ENCODE results near the gene SARS2.

Gene SARS2

GRCh38 chr19:38924388-38924787 lies 6.2 kb downstream of the SARS2 start:
- Histone ChIP-seq H3K36me3 (ENCODE audit: insufficient read depth, low read length) (peaks cover 31% of the 10 kb centered on the region), H3K9me3 (ENCODE audit: low read depth, low read length) (no peaks in the 10 kb centered on the region), H3K9ac (ENCODE audit: insufficient read length) (no peak overlapping the region), H3K4me3 (no peak overlapping the region), H3K27ac (no peak overlapping the region)
- DNase-seq (ENCODE audit: low read depth, low spot score) = no peak
- no peak for TF ChIP-seq FOXP2 (optimal IDR thresholded peaks at IDR 0.05; ENCODE audit: control extremely low read depth, extremely low read length, insufficient read depth)
- TF ChIP-seq POLR2AphosphoS5 (IDR thresholded peaks at IDR 0.05; ENCODE audit: borderline replicate concordance, low read depth, low read length) = no peak
- TF ChIP-seq EZH2 (IDR thresholded peaks at IDR 0.05) = no peak

- TF ChIP-seq POLR2AphosphoS5 (IDR thresholded peaks at IDR 0.05; ENCODE audit: borderline replicate concordance, low read depth, low read length) (no peak), FOXP2 (optimal IDR thresholded peaks at IDR 0.05; ENCODE audit: control extremely low read depth, extremely low read length, insufficient read depth) (no peak), EZH2 (IDR thresholded peaks at IDR 0.05) (no peak)
- Histone ChIP-seq H3K27ac (no peak overlapping the region), H3K9me3 (ENCODE audit: low read depth, low read length) (no peaks in the 10 kb centered on the region), H3K9ac (ENCODE audit: insufficient read length) (no peak overlapping the region), H3K36me3 (ENCODE audit: insufficient read depth, low read length) (peaks cover 31% of the 10 kb centered on the region), H3K4me3 (no peak overlapping the region)
- no peak for DNase-seq (ENCODE audit: low read depth, low spot score)
Observed at GRCh38 chr19:38922482-38922881, 8.1 kb downstream of the SARS2 start.

- TF ChIP-seq FOXP2 (optimal IDR thresholded peaks at IDR 0.05; ENCODE audit: control extremely low read depth, extremely low read length, insufficient read depth) = no peak
- TF ChIP-seq POLR2AphosphoS5 (IDR thresholded peaks at IDR 0.05; ENCODE audit: borderline replicate concordance, low read depth, low read length) = no peak
- H3K36me3 ChIP-seq (ENCODE audit: insufficient read depth, low read length) = peaks cover 31% of the 10 kb centered on the region
Observed at GRCh38 chr19:38921420-38922274, 8.9 kb downstream of the SARS2 start.

GRCh38 chr19:38920602-38921419 lies 9.8 kb downstream of the SARS2 start:
- TF ChIP-seq FOXP2 (optimal IDR thresholded peaks at IDR 0.05; ENCODE audit: control extremely low read depth, extremely low read length, insufficient read depth) (no peak), EZH2 (IDR thresholded peaks at IDR 0.05) (no peak), POLR2AphosphoS5 (IDR thresholded peaks at IDR 0.05; ENCODE audit: borderline replicate concordance, low read depth, low read length) (no peak)
- Histone ChIP-seq H3K9me3 (ENCODE audit: low read depth, low read length) (no peaks in the 10 kb centered on the region), H3K27ac (no peak overlapping the region), H3K9ac (ENCODE audit: insufficient read length) (no peak overlapping the region), H3K36me3 (ENCODE audit: insufficient read depth, low read length) (peaks cover 31% of the 10 kb centered on the region), H3K4me3 (no peak overlapping the region)
- DNase-seq (ENCODE audit: low read depth, low spot score) = no peak

More at GRCh38 chr19:38921420-38922274, 8.9 kb downstream of the SARS2 start:
- DNase-seq (ENCODE audit: low read depth, low spot score) = no peak
- Histone ChIP-seq H3K9ac (ENCODE audit: insufficient read length) (no peak overlapping the region), H3K4me3 (no peak overlapping the region), H3K27ac (no peak overlapping the region), H3K9me3 (ENCODE audit: low read depth, low read length) (no peaks in the 10 kb centered on the region)

GRCh38 chr19:38919837-38920601 lies 10.5 kb downstream of the SARS2 start:
- Histone ChIP-seq H3K36me3 (ENCODE audit: insufficient read depth, low read length) (peaks cover 24% of the 10 kb centered on the region), H3K9ac (ENCODE audit: insufficient read length) (no peak overlapping the region), H3K9me3 (ENCODE audit: low read depth, low read length) (no peaks in the 10 kb centered on the region), H3K27ac (no peak overlapping the region), H3K4me3 (no peak overlapping the region)
- DNase-seq (ENCODE audit: low read depth, low spot score) = no peak
- no peak for TF ChIP-seq EZH2 (IDR thresholded peaks at IDR 0.05)
- no peak for TF ChIP-seq FOXP2 (optimal IDR thresholded peaks at IDR 0.05; ENCODE audit: control extremely low read depth, extremely low read length, insufficient read depth)

- Histone ChIP-seq H3K4me3 (no peak overlapping the region), H3K9me3 (ENCODE audit: low read depth, low read length) (no peaks in the 10 kb centered on the region), H3K9ac (ENCODE audit: insufficient read length) (no peak overlapping the region), H3K36me3 (ENCODE audit: insufficient read depth, low read length) (peaks cover 13% of the 10 kb centered on the region), H3K27ac (no peak overlapping the region)
- DNase-seq (ENCODE audit: low read depth, low spot score) = no peak
- no peak for TF ChIP-seq EZH2 (IDR thresholded peaks at IDR 0.05)
- no peak for TF ChIP-seq POLR2AphosphoS5 (IDR thresholded peaks at IDR 0.05; ENCODE audit: borderline replicate concordance, low read depth, low read length)
- no peak for TF ChIP-seq FOXP2 (optimal IDR thresholded peaks at IDR 0.05; ENCODE audit: control extremely low read depth, extremely low read length, insufficient read depth)
Observed at GRCh38 chr19:38918526-38918925, 12.0 kb downstream of the SARS2 start.

- Histone ChIP-seq H3K4me3 (no peak overlapping the region), H3K27ac (no peak overlapping the region), H3K9me3 (ENCODE audit: low read depth, low read length) (no peaks in the 10 kb centered on the region), H3K36me3 (ENCODE audit: insufficient read depth, low read length) (peaks cover 13% of the 10 kb centered on the region), H3K9ac (ENCODE audit: insufficient read length) (no peak overlapping the region)
- DNase-seq (ENCODE audit: low read depth, low spot score) = no peak
- TF ChIP-seq EZH2 (IDR thresholded peaks at IDR 0.05) (no peak), POLR2AphosphoS5 (IDR thresholded peaks at IDR 0.05; ENCODE audit: borderline replicate concordance, low read depth, low read length) (no peak), FOXP2 (optimal IDR thresholded peaks at IDR 0.05; ENCODE audit: control extremely low read depth, extremely low read length, insufficient read depth) (no peak)
Observed at GRCh38 chr19:38917921-38918491, 12.6 kb downstream of the SARS2 start.
